HCT116 (cell line): Measurements from ENCODE around the gene TAF11L2.

Source experiments
- CBX3 ChIP-seq: IDR thresholded peaks from 2 replicates; pipeline ENCODE4 v1.6.1; 2012; ENCODE audit warnings: low read depth
- CTCF ChIP-seq, 3 experiments: fragments of 200-600 bp in 1 of 3; sonication (generic) in 1 of 3; IDR thresholded peaks in 2 of 3; conservative IDR thresholded peaks in 1 of 3; 2 replicates each; pipeline ENCODE4 v1.5.1; 2012 to 2017; ENCODE audit warnings: low read depth in 2 of 3, low read length in 2 of 3, antibody characterized with exemption in 1 of 3, borderline replicate concordance in 1 of 3, control low read depth in 1 of 3, mild to moderate bottlenecking in 1 of 3, mixed read lengths in 1 of 3, mixed run types in 1 of 3, moderate library complexity in 1 of 3; ENCODE audit not compliant: insufficient read depth in 1 of 3
- EZH2phosphoT487 ChIP-seq: fragments of 200-600 bp; IDR thresholded peaks from 2 replicates; pipeline ENCODE4 v1.6.1; 2018; ENCODE audit warnings: antibody characterized with exemption, borderline replicate concordance
- POLR2AphosphoS5 ChIP-seq: IDR thresholded peaks from 2 replicates; pipeline ENCODE4 v1.6.1; 2011; ENCODE audit warnings: mild to moderate bottlenecking, low read depth, low read length, moderate library complexity
- SIN3A ChIP-seq: IDR thresholded peaks from 2 replicates; pipeline ENCODE4 v1.6.1; 2012; ENCODE audit warnings: low read depth
- SP1 ChIP-seq: IDR thresholded peaks from 2 replicates; pipeline ENCODE4 v1.6.1; 2012; ENCODE audit warnings: low read depth
- SRF ChIP-seq: IDR thresholded peaks from 2 replicates; pipeline ENCODE4 v1.6.1; 2012; ENCODE audit warnings: low read depth
- TF ChIP-seq, protein P1 (sequence below): IDR thresholded peaks from 2 replicates; pipeline ENCODE4 v1.6.1; 2012

DNA sequence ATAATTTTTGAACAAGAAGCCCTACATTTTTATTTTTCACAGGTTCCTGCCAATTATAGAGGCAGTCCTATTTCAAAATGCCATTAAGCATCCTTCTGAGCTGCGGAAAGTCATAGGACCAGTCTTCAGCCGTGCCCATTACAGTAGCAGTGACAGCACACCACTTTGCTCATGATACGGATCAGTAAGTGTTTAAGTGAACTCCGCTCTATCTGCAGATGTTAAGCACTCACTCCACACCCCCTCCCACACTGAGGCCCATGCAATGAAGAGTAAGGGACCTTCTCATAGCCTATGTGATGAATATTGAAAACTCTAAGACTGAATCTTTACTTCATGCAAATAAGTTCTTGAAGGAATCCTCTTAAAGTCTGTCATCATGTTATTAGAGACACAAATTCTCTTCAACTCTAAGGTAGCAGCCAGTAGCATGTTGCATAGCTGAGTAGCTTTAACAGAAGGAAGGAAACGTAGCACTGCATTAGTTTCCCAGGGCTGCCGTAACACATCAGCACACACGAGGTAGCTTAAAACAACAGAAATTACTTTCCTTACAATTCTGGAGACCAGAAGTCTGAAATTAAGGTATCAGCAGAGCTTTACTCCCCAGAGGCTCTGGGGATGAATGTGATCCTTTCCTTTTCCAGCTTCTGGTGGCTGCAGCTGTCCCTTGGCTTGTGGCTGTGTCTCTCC, 20.3 kb upstream of the TAF11L2 start:
- no peak for TF ChIP-seq POLR2AphosphoS5
- TF ChIP-seq EZH2phosphoT487 = no peak
- TF ChIP-seq CBX3 = no peak
- TF ChIP-seq CTCF (IDR thresholded peaks at IDR 0.05 in 2 of 3, conservative IDR thresholded peaks at IDR 0.05 in 1 of 3; ENCODE audit: borderline replicate concordance in 1 of 3, insufficient read depth in 1 of 3, low read depth in 2 of 3, low read length in 2 of 3) = no peak
- no peak for TF ChIP-seq SRF
- TF ChIP-seq, protein P1, sequence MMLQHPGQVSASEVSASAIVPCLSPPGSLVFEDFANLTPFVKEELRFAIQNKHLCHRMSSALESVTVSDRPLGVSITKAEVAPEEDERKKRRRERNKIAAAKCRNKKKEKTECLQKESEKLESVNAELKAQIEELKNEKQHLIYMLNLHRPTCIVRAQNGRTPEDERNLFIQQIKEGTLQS = no peak
- no peak for TF ChIP-seq SIN3A
- TF ChIP-seq SP1 = no peak
